Activated CD8-positive, alpha-beta memory T cell treated with anti-CD3 and anti-CD28 coated beads, Interleukin-2, amount 50 U/mL, for 1 hour (primary cell): ENCODE results near the gene AASDHPPT.

Source experiments
- DNase-seq: peaks from one replicate; pipeline ENCODE4 v3.0.0-alpha.2; 2020; ENCODE audit errors: extremely low read depth

Gene AASDHPPT

GRCh38 chr11:106086850-106087249, 9.4 kb downstream of the AASDHPPT start:
- DNase-seq, result no peak

- DNase-seq, result no peak
These were observed 10.5 kb downstream of the AASDHPPT start for GRCh38 chr11:106087815-106088435.

GRCh38 chr11:106088896-106089295, 11.4 kb downstream of the AASDHPPT start:
- DNase-seq, result no peak

GRCh38 chr11:106091480-106092123, 14.1 kb downstream of the AASDHPPT start:
- no peak for DNase-seq

- DNase-seq, result no peak
These were observed 15.0 kb downstream of the AASDHPPT start for GRCh38 chr11:106092446-106092845.

GRCh38 chr11:106098893-106099553, 21.6 kb downstream of the AASDHPPT start:
- DNase-seq, result no peak

- no peak for DNase-seq
These were observed 23.9 kb downstream of the AASDHPPT start for GRCh38 chr11:106101370-106101769.

- DNase-seq, result no peak
These were observed 24.4 kb downstream of the AASDHPPT start for GRCh38 chr11:106101819-106102218.

GRCh38 chr11:106105986-106106385, 28.5 kb downstream of the AASDHPPT start:
- DNase-seq, result no peak

- DNase-seq, result no peak
These were observed 44.3 kb downstream of the AASDHPPT start for GRCh38 chr11:106121570-106122320.

- DNase-seq, result no peak
These were observed 50.1 kb downstream of the AASDHPPT start for GRCh38 chr11:106127604-106128003.

- no peak for DNase-seq
These were observed 51.3 kb downstream of the AASDHPPT start for GRCh38 chr11:106128740-106129139.

GRCh38 chr11:106131998-106132397, 54.5 kb downstream of the AASDHPPT start:
- no peak for DNase-seq

- no peak for DNase-seq
These were observed 55.3 kb downstream of the AASDHPPT start for GRCh38 chr11:106132582-106133354.

GRCh38 chr11:106133529-106133928, 56.1 kb downstream of the AASDHPPT start:
- no peak for DNase-seq

GRCh38 chr11:106137061-106137460, 59.6 kb downstream of the AASDHPPT start:
- no peak for DNase-seq

GRCh38 chr11:106137758-106138157, 60.3 kb downstream of the AASDHPPT start:
- no peak for DNase-seq
